RWPE2 (cell line): Measurements from ENCODE around the gene OR2H2.

Source experiments
- ATAC-seq: fragments of 200-7000 bp; cut with Tn5 transposase; 3 replicates; pipeline ENCODE4 v1.9.1; 2021; ENCODE audit warnings: low read depth
- DNase-seq: peaks from one replicate; pipeline ENCODE4 v3.0.0-alpha.2; 2020; ENCODE audit warnings: low spot score
- H3K27ac ChIP-seq: fragments of 450-650 bp; 2 replicates; pipeline ENCODE4 v1.5.1; 2017; ENCODE audit warnings: mild to moderate bottlenecking; ENCODE audit not compliant: poor library complexity, severe bottlenecking
- H3K27me3 ChIP-seq: fragments of 250-450 bp; sonication (Bioruptor Pico); 2 replicates; pipeline ENCODE4 v1.5.1; 2021; ENCODE audit warnings: mild to moderate bottlenecking, moderate library complexity; ENCODE audit not compliant: insufficient read depth, poor library complexity, severe bottlenecking
- H3K36me3 ChIP-seq: fragments of 250-450 bp; sonication (Bioruptor Pico); 2 replicates; pipeline ENCODE4 v1.5.1; 2020; ENCODE audit warnings: low read depth, mild to moderate bottlenecking, moderate library complexity
- H3K4me1 ChIP-seq: fragments of 250-450 bp; sonication (Bioruptor Pico); 2 replicates; pipeline ENCODE4 v1.5.1; 2021; ENCODE audit warnings: mild to moderate bottlenecking, moderate library complexity; ENCODE audit not compliant: insufficient read depth, poor library complexity, severe bottlenecking
- H3K4me3 ChIP-seq: fragments of 250-450 bp; sonication (Bioruptor Pico); 2 replicates; pipeline ENCODE4 v1.5.1; 2021; ENCODE audit warnings: mild to moderate bottlenecking, moderate library complexity; ENCODE audit not compliant: severe bottlenecking
- H3K9me3 ChIP-seq: fragments of 250-450 bp; sonication (Bioruptor Pico); 2 replicates; pipeline ENCODE4 v1.5.1; 2021; ENCODE audit warnings: mild to moderate bottlenecking, moderate library complexity; ENCODE audit not compliant: severe bottlenecking
- TF ChIP-seq, protein P1 (sequence below): fragments of 450-650 bp; IDR thresholded peaks from one replicate; pipeline ENCODE4 v1.5.1; 2017; ENCODE audit warnings: mild to moderate bottlenecking, moderate library complexity; ENCODE audit not compliant: poor library complexity, severe bottlenecking

The OR2H2 gene

DNA sequence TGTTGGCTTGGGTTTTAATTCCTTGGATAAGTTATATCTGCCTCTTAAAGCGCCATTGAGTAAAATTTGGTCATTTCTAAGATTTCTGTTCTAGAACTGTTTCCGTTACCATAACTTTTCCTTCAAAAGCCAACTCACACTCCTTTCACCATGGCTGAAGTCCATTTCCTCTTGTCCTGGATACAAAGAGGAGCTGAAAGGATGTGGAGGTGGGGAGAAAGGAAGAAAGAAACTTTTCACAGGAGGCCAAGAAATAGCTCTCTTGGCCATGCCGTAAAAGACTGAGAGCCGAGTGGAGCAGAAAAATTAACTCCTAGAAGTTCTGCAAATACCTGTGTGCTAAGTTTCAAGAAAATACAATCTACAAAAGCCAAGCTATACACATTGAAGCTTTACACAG lies 26.5 kb downstream of the OR2H2 start:
- ATAC-seq (no peak), DNase-seq (no peak)
- Histone ChIP-seq H3K36me3 (peaks cover 61% of the 10 kb centered on the region), H3K9me3 (no peaks in the 10 kb centered on the region), H3K4me1 (no peaks in the 10 kb centered on the region), H3K4me3 (no peak overlapping the region), H3K27ac (no peak overlapping the region), H3K27me3 (no peaks in the 10 kb centered on the region)
- TF ChIP-seq, protein P1, sequence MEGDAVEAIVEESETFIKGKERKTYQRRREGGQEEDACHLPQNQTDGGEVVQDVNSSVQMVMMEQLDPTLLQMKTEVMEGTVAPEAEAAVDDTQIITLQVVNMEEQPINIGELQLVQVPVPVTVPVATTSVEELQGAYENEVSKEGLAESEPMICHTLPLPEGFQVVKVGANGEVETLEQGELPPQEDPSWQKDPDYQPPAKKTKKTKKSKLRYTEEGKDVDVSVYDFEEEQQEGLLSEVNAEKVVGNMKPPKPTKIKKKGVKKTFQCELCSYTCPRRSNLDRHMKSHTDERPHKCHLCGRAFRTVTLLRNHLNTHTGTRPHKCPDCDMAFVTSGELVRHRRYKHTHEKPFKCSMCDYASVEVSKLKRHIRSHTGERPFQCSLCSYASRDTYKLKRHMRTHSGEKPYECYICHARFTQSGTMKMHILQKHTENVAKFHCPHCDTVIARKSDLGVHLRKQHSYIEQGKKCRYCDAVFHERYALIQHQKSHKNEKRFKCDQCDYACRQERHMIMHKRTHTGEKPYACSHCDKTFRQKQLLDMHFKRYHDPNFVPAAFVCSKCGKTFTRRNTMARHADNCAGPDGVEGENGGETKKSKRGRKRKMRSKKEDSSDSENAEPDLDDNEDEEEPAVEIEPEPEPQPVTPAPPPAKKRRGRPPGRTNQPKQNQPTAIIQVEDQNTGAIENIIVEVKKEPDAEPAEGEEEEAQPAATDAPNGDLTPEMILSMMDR: no peak

DNA sequence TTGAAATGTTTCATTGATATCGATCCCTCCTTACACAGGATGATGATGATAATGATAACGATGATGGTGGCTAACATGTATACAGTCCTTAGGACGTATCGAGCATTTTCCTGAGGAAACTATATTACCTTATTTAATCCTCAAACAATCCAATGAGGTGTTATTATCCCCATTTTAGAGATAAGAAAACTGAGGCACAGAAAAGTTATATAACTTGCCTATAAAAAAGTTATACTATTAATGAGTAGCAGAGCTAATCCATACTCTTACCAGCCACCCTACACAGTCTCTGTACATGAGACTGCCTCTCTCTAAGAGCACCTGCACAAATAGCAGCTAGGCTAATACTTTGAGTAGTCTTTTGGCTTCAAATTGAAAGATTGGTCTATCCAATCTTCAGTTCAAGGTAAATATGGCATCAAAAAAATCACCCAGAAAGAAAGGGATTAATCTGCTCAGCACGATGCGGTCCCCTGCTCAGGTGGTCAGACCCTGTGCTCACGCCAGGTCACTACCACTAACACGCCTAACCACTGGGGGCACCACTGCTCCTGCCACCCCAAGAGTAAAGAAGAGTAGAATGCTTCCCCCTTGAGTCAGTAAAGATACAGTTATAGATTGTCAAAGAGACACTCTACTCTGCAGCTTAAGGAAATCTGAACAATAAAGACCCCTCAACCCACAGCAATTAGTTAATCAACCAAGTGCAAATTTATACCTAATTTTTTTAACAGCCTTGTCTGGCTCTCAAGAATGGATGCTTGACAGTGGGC lies 33.0 kb downstream of the OR2H2 start:
- no peak overlapping the region for H3K27ac ChIP-seq
- H3K4me1 ChIP-seq: no peaks in the 10 kb centered on the region
- TF ChIP-seq, protein P1: no peak
- DNase-seq (no peak), ATAC-seq (no peak; the same call in 2 of the 3 replicates)
- H3K9me3 ChIP-seq: no peaks in the 10 kb centered on the region
- peaks cover 65% of the 10 kb centered on the region for H3K36me3 ChIP-seq
- H3K27me3 ChIP-seq: no peaks in the 10 kb centered on the region
- H3K4me3 ChIP-seq: no peak overlapping the region

DNA sequence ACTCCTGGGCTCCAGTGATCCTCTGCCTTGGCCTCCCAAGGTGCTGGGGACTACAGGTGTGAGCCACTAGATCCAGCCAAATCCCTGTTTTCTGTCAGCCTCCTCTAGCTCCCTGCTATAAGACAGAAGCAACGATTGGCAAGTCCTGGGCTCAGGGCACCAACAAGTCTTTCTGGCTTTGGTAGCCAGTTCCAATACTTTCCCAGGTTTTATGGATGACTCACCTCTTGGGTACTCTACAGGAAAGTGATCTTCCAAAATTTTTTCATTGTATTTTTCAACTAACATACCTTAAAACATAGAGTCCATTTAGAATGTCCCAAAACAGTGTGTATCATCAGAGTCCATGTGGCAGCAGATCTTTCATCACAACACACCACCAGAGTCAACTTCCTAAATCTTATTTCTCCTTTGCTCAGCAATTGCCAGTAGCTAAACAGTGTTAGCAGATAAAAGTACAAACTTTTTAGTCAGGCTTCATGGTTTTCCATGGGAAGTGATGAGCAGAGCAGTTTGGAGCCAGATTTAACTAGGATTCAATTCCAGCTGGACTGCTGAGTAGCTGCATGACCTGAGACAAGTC lies 34.7 kb downstream of the OR2H2 start:
- ATAC-seq: no peak
- Histone ChIP-seq H3K27me3 (no peaks in the 10 kb centered on the region), H3K9me3 (no peaks in the 10 kb centered on the region), H3K36me3 (peaks cover 57% of the 10 kb centered on the region), H3K27ac (no peak overlapping the region), H3K4me3 (no peak overlapping the region), H3K4me1 (no peaks in the 10 kb centered on the region)
- TF ChIP-seq, protein P1: no peak
- DNase-seq: no peak

DNA sequence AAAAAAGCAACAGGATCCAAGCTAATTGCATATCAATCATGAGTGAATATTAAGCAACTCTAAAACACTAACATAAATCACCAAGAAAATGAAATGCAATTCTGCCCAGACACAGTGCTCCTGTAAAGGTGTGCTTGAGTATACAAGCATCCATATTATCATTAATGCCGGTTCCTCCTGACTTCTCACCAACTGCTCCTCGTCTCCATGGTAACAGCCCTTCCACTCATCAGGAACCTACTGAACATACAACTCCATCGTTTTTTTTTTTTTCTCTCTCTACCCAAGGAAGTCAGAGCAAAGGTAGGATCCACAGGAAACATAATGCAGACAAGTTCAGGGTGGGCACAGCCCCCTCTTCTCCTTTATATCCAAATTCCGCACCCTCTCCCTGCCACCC lies 35.7 kb downstream of the OR2H2 start:
- no peaks in the 10 kb centered on the region for H3K27me3 ChIP-seq
- DNase-seq: no peak
- TF ChIP-seq, protein P1: no peak
- H3K4me3 ChIP-seq: no peak overlapping the region
- no peak for ATAC-seq
- H3K27ac ChIP-seq: no peak overlapping the region
- no peaks in the 10 kb centered on the region for H3K9me3 ChIP-seq
- H3K36me3 ChIP-seq: peaks cover 57% of the 10 kb centered on the region
- no peaks in the 10 kb centered on the region for H3K4me1 ChIP-seq

DNA sequence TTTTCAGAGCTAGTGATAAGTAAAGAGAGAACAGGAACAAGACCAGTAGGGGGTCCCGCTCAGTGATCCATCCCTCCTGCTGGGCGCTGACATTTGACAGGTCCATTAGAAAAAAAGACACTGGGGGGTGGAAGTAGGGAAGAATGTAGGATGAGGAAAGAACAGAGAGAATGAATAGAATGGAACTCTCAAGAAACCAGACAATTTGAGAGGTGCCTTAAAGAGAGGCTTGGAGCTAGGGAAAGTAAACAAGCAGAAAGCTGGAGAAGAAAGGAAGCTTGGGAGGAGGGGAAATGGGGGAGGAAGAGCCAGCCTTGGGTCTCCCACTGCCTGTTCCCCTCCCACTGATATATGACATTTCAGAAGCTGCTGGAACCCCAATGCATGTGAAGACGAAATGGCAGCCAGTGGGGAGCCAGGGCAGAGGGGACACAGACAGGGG lies 39.6 kb downstream of the OR2H2 start:
- no peaks in the 10 kb centered on the region for H3K27me3 ChIP-seq
- no peak overlapping the region for H3K27ac ChIP-seq
- no peaks in the 10 kb centered on the region for H3K9me3 ChIP-seq
- TF ChIP-seq, protein P1: no peak
- peaks cover 3% of the 10 kb centered on the region for H3K4me1 ChIP-seq
- peaks cover 33% of the 10 kb centered on the region for H3K36me3 ChIP-seq
- no peak overlapping the region for H3K4me3 ChIP-seq
- ATAC-seq (no peak), DNase-seq (no peak)
